Fibroblast of the conjunctiva (primary cell): ENCODE measurements around the gene MEP1A.
"Not testable (repeated sequence)": the region's sequence is repeated elsewhere in the genome, so short reads cannot be mapped to it uniquely, and the experiment has no call there.

ENCODE experiments used
- DNase-seq: peaks from one replicate; pipeline ENCODE4 v3.0.0-alpha.2; 2010; ENCODE audit warnings: low read depth

The MEP1A gene

GRCh38 chr6:46834991-46835390 is 41.8 kb downstream of the MEP1A start:
- not testable (repeated sequence) for DNase-seq

- DNase-seq: no peak
These were observed 44.8 kb downstream of the MEP1A start for GRCh38 chr6:46838033-46838432.

GRCh38 chr6:46842252-46842846 is 49.2 kb downstream of the MEP1A start:
- DNase-seq: not testable (repeated sequence)

- DNase-seq: no peak
These were observed 51.9 kb downstream of the MEP1A start for GRCh38 chr6:46845126-46845525.

- peak; percentile 51 for DNase-seq
These were observed 55.6 kb downstream of the MEP1A start for GRCh38 chr6:46848684-46849360.

GRCh38 chr6:46849361-46849690 is 56.1 kb downstream of the MEP1A start:
- DNase-seq: no peak

- DNase-seq: no peak
These were observed 57.6 kb downstream of the MEP1A start for GRCh38 chr6:46850792-46851191.

GRCh38 chr6:46851576-46851975 is 58.4 kb downstream of the MEP1A start:
- not testable (repeated sequence) for DNase-seq

GRCh38 chr6:46855966-46856365 is 62.8 kb downstream of the MEP1A start:
- not testable (repeated sequence) for DNase-seq

GRCh38 chr6:46862381-46862780 is 69.2 kb downstream of the MEP1A start:
- no peak for DNase-seq

GRCh38 chr6:46863791-46864190 is 70.6 kb downstream of the MEP1A start:
- DNase-seq: no peak

GRCh38 chr6:46865221-46865620 is 72.0 kb downstream of the MEP1A start:
- no peak for DNase-seq

GRCh38 chr6:46867411-46867810 is 74.2 kb downstream of the MEP1A start:
- no peak for DNase-seq

- DNase-seq: no peak
These were observed 82.9 kb downstream of the MEP1A start for GRCh38 chr6:46876126-46876525.

- DNase-seq: no peak
These were observed 85.8 kb downstream of the MEP1A start for GRCh38 chr6:46879003-46879402.

GRCh38 chr6:46882645-46883044 is 89.5 kb downstream of the MEP1A start:
- DNase-seq: no peak

- no peak for DNase-seq
These were observed 94.8 kb downstream of the MEP1A start for GRCh38 chr6:46888031-46888430.

GRCh38 chr6:46888578-46888977 is 95.4 kb downstream of the MEP1A start:
- DNase-seq: no peak
